B cell (primary cell): Measurements from ENCODE around the gene IBA57.

ENCODE experiments used
- EZH2 ChIP-seq: IDR thresholded peaks from 2 replicates; pipeline ENCODE4 v1.6.1; 2012; ENCODE audit warnings: borderline replicate concordance, low read depth, mild to moderate bottlenecking, moderate library complexity, low read length; ENCODE audit not compliant: insufficient read depth, poor library complexity, severe bottlenecking
- TF ChIP-seq, protein P1 (sequence below): fragments of 200-600 bp; IDR thresholded peaks from one replicate; pipeline ENCODE4 v1.8.0; 2022; ENCODE audit warnings: antibody characterized with exemption, mild to moderate bottlenecking

DNA sequence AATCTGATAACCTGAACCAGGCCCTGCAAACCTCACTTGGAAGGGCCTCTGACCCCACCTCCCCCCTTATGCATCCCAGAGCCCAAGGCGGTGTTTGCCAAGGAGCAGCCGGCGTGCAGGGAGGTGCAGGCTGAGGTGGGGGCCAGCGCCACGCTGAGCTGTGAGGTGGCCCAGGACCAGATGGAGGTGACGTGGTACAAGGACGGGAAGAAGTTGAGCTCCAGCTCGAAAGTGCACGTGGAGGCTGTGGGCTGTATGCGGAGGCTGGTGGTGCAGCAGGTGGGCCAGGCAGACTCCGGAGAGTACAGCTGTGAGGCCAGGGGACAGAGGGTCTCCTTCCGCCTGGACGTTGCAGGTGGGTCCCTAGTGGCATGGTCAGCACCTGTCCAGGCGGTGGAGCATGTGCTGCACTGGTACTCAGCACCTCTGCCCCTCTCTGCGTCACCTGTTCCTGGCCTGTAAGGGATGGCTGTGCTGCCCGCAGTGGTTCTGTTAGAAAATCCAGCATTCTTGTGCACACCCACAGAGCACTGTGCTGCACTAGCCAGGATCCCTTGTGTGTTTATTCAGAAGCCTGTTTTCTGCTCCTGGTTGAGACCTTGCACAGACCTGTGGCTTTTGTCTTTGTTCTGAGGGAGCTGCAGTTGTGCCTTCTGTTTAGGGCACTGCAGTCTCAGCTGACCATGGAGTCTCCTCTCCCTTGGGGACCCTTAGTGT lies 53.8 kb downstream of the IBA57 start:
- TF ChIP-seq, protein P1, sequence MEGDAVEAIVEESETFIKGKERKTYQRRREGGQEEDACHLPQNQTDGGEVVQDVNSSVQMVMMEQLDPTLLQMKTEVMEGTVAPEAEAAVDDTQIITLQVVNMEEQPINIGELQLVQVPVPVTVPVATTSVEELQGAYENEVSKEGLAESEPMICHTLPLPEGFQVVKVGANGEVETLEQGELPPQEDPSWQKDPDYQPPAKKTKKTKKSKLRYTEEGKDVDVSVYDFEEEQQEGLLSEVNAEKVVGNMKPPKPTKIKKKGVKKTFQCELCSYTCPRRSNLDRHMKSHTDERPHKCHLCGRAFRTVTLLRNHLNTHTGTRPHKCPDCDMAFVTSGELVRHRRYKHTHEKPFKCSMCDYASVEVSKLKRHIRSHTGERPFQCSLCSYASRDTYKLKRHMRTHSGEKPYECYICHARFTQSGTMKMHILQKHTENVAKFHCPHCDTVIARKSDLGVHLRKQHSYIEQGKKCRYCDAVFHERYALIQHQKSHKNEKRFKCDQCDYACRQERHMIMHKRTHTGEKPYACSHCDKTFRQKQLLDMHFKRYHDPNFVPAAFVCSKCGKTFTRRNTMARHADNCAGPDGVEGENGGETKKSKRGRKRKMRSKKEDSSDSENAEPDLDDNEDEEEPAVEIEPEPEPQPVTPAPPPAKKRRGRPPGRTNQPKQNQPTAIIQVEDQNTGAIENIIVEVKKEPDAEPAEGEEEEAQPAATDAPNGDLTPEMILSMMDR, result no peak
- TF ChIP-seq EZH2, result no peak
